WERI-Rb-1 (cell line): ENCODE results near the gene ZNF85.
"Not testable (repeated sequence)": the region's sequence is repeated elsewhere in the genome, so short reads cannot be mapped to it uniquely, and the experiment has no call there.

Experiments used
- DNase-seq: peaks from one replicate; pipeline ENCODE4 v3.0.0-alpha.2; 2020
- H3K27ac ChIP-seq: fragments of 250-450 bp; sonication (Bioruptor Pico); 2 replicates; pipeline ENCODE4 v1.5.1; 2020; ENCODE audit warnings: mild to moderate bottlenecking, moderate library complexity
- H3K27me3 ChIP-seq: fragments of 250-450 bp; sonication (Bioruptor Pico); 2 replicates; pipeline ENCODE4 v1.5.1; 2021; ENCODE audit warnings: mild to moderate bottlenecking, low read depth, moderate library complexity; ENCODE audit not compliant: insufficient read depth, severe bottlenecking
- H3K36me3 ChIP-seq: fragments of 250-450 bp; sonication (Bioruptor Pico); 2 replicates; pipeline ENCODE4 v1.5.1; 2020; ENCODE audit warnings: mild to moderate bottlenecking, moderate library complexity
- H3K4me3 ChIP-seq: 2 replicates; pipeline ENCODE4 v1.5.1; 2011; ENCODE audit warnings: low read depth, mild to moderate bottlenecking, control low read depth, low read length
- H3K9me3 ChIP-seq: fragments of 250-450 bp; sonication (Bioruptor Pico); 2 replicates; pipeline ENCODE4 v1.5.1; 2021; ENCODE audit warnings: mild to moderate bottlenecking, moderate library complexity; ENCODE audit not compliant: severe bottlenecking
- CTCF ChIP-seq: IDR thresholded peaks from 2 replicates; pipeline ENCODE4 v1.5.1; 2011; ENCODE audit warnings: low read depth, mild to moderate bottlenecking, control low read depth, inconsistent platforms, low read length

Gene ZNF85

GRCh38 chr19:20928371-20928770 lies 5.3 kb downstream of the ZNF85 start:
- H3K27ac ChIP-seq, result no peak overlapping the region
- DNase-seq, result no peak
- no peak for TF ChIP-seq CTCF

GRCh38 chr19:20936322-20936947 lies 13.4 kb downstream of the ZNF85 start:
- H3K27me3 ChIP-seq, DNase-seq, H3K9me3 ChIP-seq, H3K4me3 ChIP-seq, H3K27ac ChIP-seq: not testable (repeated sequence)
- peaks cover 36% of the 10 kb centered on the region for H3K36me3 ChIP-seq

More at GRCh38 chr19:20928371-20928770, 5.3 kb downstream of the ZNF85 start:
- H3K9me3 ChIP-seq, result no peaks in the 10 kb centered on the region
- H3K27me3 ChIP-seq, result no peaks in the 10 kb centered on the region
- no peak overlapping the region for H3K4me3 ChIP-seq
- peaks cover 5% of the 10 kb centered on the region; the same call in 1 of the 2 replicates for H3K36me3 ChIP-seq

- H3K27me3 ChIP-seq, H3K27ac ChIP-seq, H3K36me3 ChIP-seq, H3K4me3 ChIP-seq, DNase-seq: not testable (repeated sequence)
- H3K9me3 ChIP-seq, result peaks cover 19% of the 10 kb centered on the region
Observed at GRCh38 chr19:20952561-20953095, 29.6 kb downstream of the ZNF85 start.

- H3K27ac ChIP-seq, result no peak overlapping the region
- no peak overlapping the region for H3K4me3 ChIP-seq
- no peaks in the 10 kb centered on the region for H3K27me3 ChIP-seq
- no peaks in the 10 kb centered on the region for H3K9me3 ChIP-seq
- peak; percentile 52 for TF ChIP-seq CTCF
- H3K36me3 ChIP-seq, result no peaks in the 10 kb centered on the region
- DNase-seq, result peak; percentile 13
Observed at GRCh38 chr19:20964798-20965197, 41.7 kb downstream of the ZNF85 start.

- no peak for TF ChIP-seq CTCF
- Histone ChIP-seq H3K27me3 (no peaks in the 10 kb centered on the region), H3K9me3 (no peaks in the 10 kb centered on the region), H3K27ac (no peak overlapping the region), H3K36me3 (no peaks in the 10 kb centered on the region), H3K4me3 (no peak overlapping the region)
- DNase-seq, result no peak
Observed at GRCh38 chr19:20968092-20968491, 45.0 kb downstream of the ZNF85 start.

GRCh38 chr19:20969498-20969897 lies 46.4 kb downstream of the ZNF85 start:
- Histone ChIP-seq H3K36me3 (no peaks in the 10 kb centered on the region), H3K27ac (no peak overlapping the region), H3K9me3 (no peaks in the 10 kb centered on the region), H3K27me3 (no peaks in the 10 kb centered on the region), H3K4me3 (no peak overlapping the region)
- no peak for TF ChIP-seq CTCF
- no peak for DNase-seq

GRCh38 chr19:20969898-20970297 lies 46.8 kb downstream of the ZNF85 start:
- no peak for DNase-seq
- no peak for TF ChIP-seq CTCF
- H3K36me3 ChIP-seq, result no peaks in the 10 kb centered on the region
- H3K4me3 ChIP-seq, result no peak overlapping the region
- no peaks in the 10 kb centered on the region for H3K9me3 ChIP-seq
- H3K27ac ChIP-seq, result no peak overlapping the region
- H3K27me3 ChIP-seq, result no peaks in the 10 kb centered on the region

- not testable (repeated sequence) for H3K9me3 ChIP-seq, H3K4me3 ChIP-seq, DNase-seq, H3K27ac ChIP-seq, H3K27me3 ChIP-seq, H3K36me3 ChIP-seq
Observed at GRCh38 chr19:20992788-20993187, 69.7 kb downstream of the ZNF85 start.
